ENCODE measurements around the gene HMGCS1. TPM values are rescaled to one million over a fixed set of nuclear protein-coding genes. Genes with fewer than 3 reads are reported as not detected.

Gene HMGCS1
- total and polyA plus RNA-seq, 2 of the 4 experiments (the other 2 are of a cell fraction) = 27.5 to 30.6 TPM

- H2BK5ac ChIP-seq (ENCODE audit: low read depth, low read length, poor library complexity, severe bottlenecking) = no peak overlapping the region
- no peaks in the 10 kb centered on the region for H3K36me3 ChIP-seq (ENCODE audit: control insufficient read depth, insufficient read depth, low read length)
- H3K56ac ChIP-seq (ENCODE audit: extremely low read depth, insufficient read depth, low read length) = no peak overlapping the region
- no peak overlapping the region for H4K91ac ChIP-seq (ENCODE audit: insufficient read depth, low read depth, low read length)
- H3K9ac ChIP-seq (ENCODE audit: low read depth, low read length) = no peak overlapping the region
- H3K79me1 ChIP-seq (ENCODE audit: low read depth in 1 of 2, low read length in 2 of 2) = no peaks in the 10 kb centered on the region
- H4K5ac ChIP-seq (ENCODE audit: low read depth, low read length) = no peak overlapping the region
- intact Hi-C loops (cut with micrococcal nuclease) = no loop called here
- no peak overlapping the region for H2AK5ac ChIP-seq (ENCODE audit: low read depth, low read length)
- no peak overlapping the region for H3K4me3 ChIP-seq (ENCODE audit: insufficient read depth, low read depth, low read length)
- no peak overlapping the region for H3K4ac ChIP-seq (ENCODE audit: low read depth, low read length)
- H2AK9ac ChIP-seq (replicated peaks; ENCODE audit: low read depth, low read length, poor library complexity) = no peak overlapping the region
- H4K20me1 ChIP-seq (ENCODE audit: insufficient read depth, low read length) = no peaks in the 10 kb centered on the region
- no CpG with 5 or more reads among the region's 3 CpGs for WGBS, 2 experiments (ENCODE audit: extremely low coverage in 2 of 2, insufficient read length in 1 of 2)
- H3K4me1 ChIP-seq (ENCODE audit: control insufficient read depth, insufficient read depth, low read length) = no peaks in the 10 kb centered on the region
- H2BK15ac ChIP-seq (ENCODE audit: low read depth, low read length) = no peak overlapping the region
- in situ Hi-C loops (cut with MboI; ENCODE audit: low sequenced_read_pairs) = no loop called here
- no peak overlapping the region for H3K27ac ChIP-seq (ENCODE audit: insufficient read depth, low read length)
- no TSS peak for BruUV-seq (replicated peaks)
- no peak for TF ChIP-seq RFX5 (IDR thresholded peaks at IDR 0.05; ENCODE audit: low read depth, low read length)
- TF ChIP-seq CEBPB (IDR thresholded peaks at IDR 0.05; ENCODE audit: low read depth, low read length) = no peak
- no peak for TF ChIP-seq SMC3 (IDR thresholded peaks at IDR 0.05; ENCODE audit: low read depth, low read length)
- H3K18ac ChIP-seq (ENCODE audit: low read depth, low read length) = no peak overlapping the region
- H4K8ac ChIP-seq (ENCODE audit: low read depth in 2 of 2, low read length in 2 of 2) = no peak overlapping the region
- ChIA-PET CTCF (no interaction called here), POLR2A (ENCODE audit: unreplicated experiment) (no interaction called here)
- H3K27me3 ChIP-seq (ENCODE audit: control insufficient read depth, insufficient read depth, low read length) = no peaks in the 10 kb centered on the region; the same call in 1 of the 2 replicates
- H3K9me1 ChIP-seq (ENCODE audit: insufficient read depth, low read length) = no peaks in the 10 kb centered on the region
- peak overlapping the region; percentile 56 for H2AFZ ChIP-seq (replicated peaks; ENCODE audit: low read length, poor library complexity)
- no peak overlapping the region for H2BK120ac ChIP-seq (ENCODE audit: low read depth, low read length)
- H2BK20ac ChIP-seq (ENCODE audit: low read depth, low read length) = no peak overlapping the region
- ATAC-seq (ENCODE audit: low read depth) (no peak), DNase-seq (no peak)
- no peak overlapping the region for H3K14ac ChIP-seq (replicated peaks; ENCODE audit: low read depth, low read length)
- H3K4me2 ChIP-seq (ENCODE audit: low read depth, low read length) = no peak overlapping the region
- dilution Hi-C loops (cut with HindIII; ENCODE audit: low sequenced_read_pairs, unreplicated experiment) = no loop called here
- H3K9me3 ChIP-seq (ENCODE audit: control insufficient read depth, insufficient read depth, low read length) = no peaks in the 10 kb centered on the region
- no peak overlapping the region for H3K23ac ChIP-seq (ENCODE audit: low read depth, low read length)
Measured at GRCh38 chr5:43357878-43358281, 44.7 kb upstream of the HMGCS1 start.
